Parathyroid adenoma (tissue), 2 donors: ENCODE data around the gene MUC22.
A peak's percentile ranks its signal among the peaks of the same experiment; 100 is the strongest.

Experiments
- H2AFZ ChIP-seq: fragments of 300-600 bp; sonication (generic); one replicate; pipeline ENCODE4 v1.7.0; 2017; ENCODE audit warnings: antibody characterized with exemption, mild to moderate bottlenecking
- H3K27ac ChIP-seq: fragments of 300-600 bp; sonication (generic); one replicate; pipeline ENCODE4 v1.7.0; 2017
- H3K27me3 ChIP-seq: fragments of 300-600 bp; sonication (generic); one replicate; pipeline ENCODE4 v1.7.0; 2017; ENCODE audit warnings: low read length; ENCODE audit not compliant: control insufficient read depth, insufficient read depth
- H3K36me3 ChIP-seq: fragments of 300-600 bp; sonication (generic); one replicate; pipeline ENCODE4 v1.7.0; 2017; ENCODE audit warnings: low read length; ENCODE audit not compliant: control insufficient read depth, insufficient read depth
- H3K4me1 ChIP-seq: fragments of 300-600 bp; sonication (generic); one replicate; pipeline ENCODE4 v1.7.0; 2017; ENCODE audit warnings: control low read depth
- H3K4me2 ChIP-seq: fragments of 300-600 bp; sonication (generic); one replicate; pipeline ENCODE4 v1.7.0; 2017; ENCODE audit warnings: low read length
- H3K4me3 ChIP-seq: fragments of 300-600 bp; sonication (generic); one replicate; pipeline ENCODE4 v1.7.0; 2017; ENCODE audit warnings: low read depth, low read length
- H3K79me2 ChIP-seq: fragments of 300-600 bp; sonication (generic); one replicate; pipeline ENCODE4 v1.7.0; 2017; ENCODE audit warnings: control low read depth
- H3K9ac ChIP-seq: fragments of 300-600 bp; sonication (generic); one replicate; pipeline ENCODE4 v1.7.0; 2017; ENCODE audit warnings: mild to moderate bottlenecking
- H3K9me3 ChIP-seq: fragments of 300-600 bp; sonication (generic); one replicate; pipeline ENCODE4 v1.7.0; 2017; ENCODE audit warnings: low read length; ENCODE audit not compliant: control insufficient read depth
- TF ChIP-seq, protein P1 (sequence below): fragments of 300-600 bp; sonication (generic); IDR thresholded peaks from one replicate; pipeline ENCODE4 v1.7.0; 2017; ENCODE audit warnings: antibody characterized with exemption, mild to moderate bottlenecking
- donor health status: primary hyperparathyroidism.

Gene MUC22

DNA sequence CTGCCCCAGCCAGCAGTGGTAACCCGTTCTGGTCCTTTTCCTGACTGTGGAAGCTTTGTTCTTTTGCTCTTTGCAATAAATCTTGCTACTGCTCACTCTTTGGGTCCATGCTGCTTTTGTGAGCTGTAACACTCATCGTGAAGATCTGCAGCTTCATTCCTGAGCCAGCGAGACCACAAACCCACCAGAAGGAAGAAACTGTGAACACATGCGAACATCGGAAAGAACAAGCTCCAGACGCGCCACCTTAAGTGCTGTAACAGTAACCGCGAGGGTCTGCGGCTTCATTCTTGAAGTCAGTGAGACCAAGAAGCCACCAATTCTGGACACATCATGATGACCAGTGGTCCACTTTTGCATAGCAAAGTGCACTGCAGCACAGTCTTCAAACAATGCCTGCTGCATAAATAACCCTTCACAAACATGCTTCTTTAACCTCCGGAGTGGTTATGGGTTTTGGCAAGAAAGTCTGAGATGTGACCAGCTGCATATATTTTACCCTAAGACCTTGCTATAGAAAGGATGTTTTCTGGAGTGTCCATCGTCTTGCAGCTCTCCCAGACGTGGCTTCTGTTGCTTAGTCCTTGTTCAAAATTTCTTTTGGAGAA is 8.9 kb upstream of the MUC22 start:
- TF ChIP-seq, protein P1, sequence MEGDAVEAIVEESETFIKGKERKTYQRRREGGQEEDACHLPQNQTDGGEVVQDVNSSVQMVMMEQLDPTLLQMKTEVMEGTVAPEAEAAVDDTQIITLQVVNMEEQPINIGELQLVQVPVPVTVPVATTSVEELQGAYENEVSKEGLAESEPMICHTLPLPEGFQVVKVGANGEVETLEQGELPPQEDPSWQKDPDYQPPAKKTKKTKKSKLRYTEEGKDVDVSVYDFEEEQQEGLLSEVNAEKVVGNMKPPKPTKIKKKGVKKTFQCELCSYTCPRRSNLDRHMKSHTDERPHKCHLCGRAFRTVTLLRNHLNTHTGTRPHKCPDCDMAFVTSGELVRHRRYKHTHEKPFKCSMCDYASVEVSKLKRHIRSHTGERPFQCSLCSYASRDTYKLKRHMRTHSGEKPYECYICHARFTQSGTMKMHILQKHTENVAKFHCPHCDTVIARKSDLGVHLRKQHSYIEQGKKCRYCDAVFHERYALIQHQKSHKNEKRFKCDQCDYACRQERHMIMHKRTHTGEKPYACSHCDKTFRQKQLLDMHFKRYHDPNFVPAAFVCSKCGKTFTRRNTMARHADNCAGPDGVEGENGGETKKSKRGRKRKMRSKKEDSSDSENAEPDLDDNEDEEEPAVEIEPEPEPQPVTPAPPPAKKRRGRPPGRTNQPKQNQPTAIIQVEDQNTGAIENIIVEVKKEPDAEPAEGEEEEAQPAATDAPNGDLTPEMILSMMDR = no peak
- Histone ChIP-seq H3K27ac (no peak overlapping the region), H3K36me3 (no peaks in the 10 kb centered on the region), H3K27me3 (no peaks in the 10 kb centered on the region), H3K9ac (no peak overlapping the region), H3K4me1 (no peaks in the 10 kb centered on the region), H3K79me2 (no peaks in the 10 kb centered on the region), H3K4me2 (no peak overlapping the region), H3K9me3 (no peaks in the 10 kb centered on the region), H2AFZ (no peak overlapping the region), H3K4me3 (no peak overlapping the region)

DNA sequence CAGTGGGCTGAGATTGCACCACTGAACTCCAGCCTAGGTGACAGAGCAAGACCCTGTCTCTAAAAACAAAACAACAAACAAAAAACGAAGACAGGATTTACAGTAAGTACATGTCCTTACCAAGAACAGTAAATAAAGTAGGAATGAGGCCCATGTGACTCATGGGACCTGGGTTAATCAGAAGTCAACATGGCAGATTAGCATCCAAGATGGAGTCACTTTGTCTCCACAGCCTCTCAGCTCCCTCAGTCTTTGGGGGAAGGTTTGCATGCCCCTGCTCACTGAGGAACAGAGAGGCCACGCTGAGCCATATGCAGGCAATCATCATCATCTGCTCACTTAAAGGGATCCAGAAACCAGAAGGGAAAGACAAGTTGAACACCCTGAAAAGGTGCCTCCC is 7.8 kb upstream of the MUC22 start:
- Histone ChIP-seq H3K9ac (no peak overlapping the region), H3K4me1 (no peaks in the 10 kb centered on the region), H3K27me3 (no peaks in the 10 kb centered on the region), H3K27ac (no peak overlapping the region), H3K4me2 (no peak overlapping the region), H3K4me3 (no peak overlapping the region), H3K9me3 (no peaks in the 10 kb centered on the region), H2AFZ (no peak overlapping the region), H3K79me2 (no peaks in the 10 kb centered on the region), H3K36me3 (no peaks in the 10 kb centered on the region)
- TF ChIP-seq, protein P1 = no peak

DNA sequence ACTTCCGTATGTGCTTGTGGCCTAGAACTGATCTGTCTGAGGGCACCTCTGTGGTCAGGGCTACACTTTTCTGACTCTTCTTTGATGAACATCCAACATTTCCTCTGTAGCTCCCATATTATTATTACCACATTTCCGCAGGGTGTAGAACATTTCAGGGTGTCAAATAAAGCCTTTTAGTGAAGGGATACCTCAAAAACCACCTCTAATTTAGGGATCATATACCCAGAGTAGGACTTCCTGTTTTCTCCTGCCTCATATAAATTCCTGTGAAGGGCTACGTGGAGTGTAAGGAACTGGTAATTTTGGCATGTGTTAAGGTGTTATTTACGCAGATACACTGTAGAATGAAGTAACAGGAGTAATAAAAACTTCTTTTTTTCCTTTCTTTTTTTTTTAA is 5.5 kb upstream of the MUC22 start:
- no peaks in the 10 kb centered on the region for H3K79me2 ChIP-seq
- peak overlapping the region; percentile 12 for H2AFZ ChIP-seq
- TF ChIP-seq, protein P1 = no peak
- no peak overlapping the region for H3K27ac ChIP-seq
- H3K36me3 ChIP-seq = no peaks in the 10 kb centered on the region
- no peak overlapping the region for H3K9ac ChIP-seq
- H3K4me2 ChIP-seq = no peak overlapping the region
- no peaks in the 10 kb centered on the region for H3K27me3 ChIP-seq
- H3K4me1 ChIP-seq = no peaks in the 10 kb centered on the region
- H3K9me3 ChIP-seq = no peaks in the 10 kb centered on the region
- H3K4me3 ChIP-seq = no peak overlapping the region

DNA sequence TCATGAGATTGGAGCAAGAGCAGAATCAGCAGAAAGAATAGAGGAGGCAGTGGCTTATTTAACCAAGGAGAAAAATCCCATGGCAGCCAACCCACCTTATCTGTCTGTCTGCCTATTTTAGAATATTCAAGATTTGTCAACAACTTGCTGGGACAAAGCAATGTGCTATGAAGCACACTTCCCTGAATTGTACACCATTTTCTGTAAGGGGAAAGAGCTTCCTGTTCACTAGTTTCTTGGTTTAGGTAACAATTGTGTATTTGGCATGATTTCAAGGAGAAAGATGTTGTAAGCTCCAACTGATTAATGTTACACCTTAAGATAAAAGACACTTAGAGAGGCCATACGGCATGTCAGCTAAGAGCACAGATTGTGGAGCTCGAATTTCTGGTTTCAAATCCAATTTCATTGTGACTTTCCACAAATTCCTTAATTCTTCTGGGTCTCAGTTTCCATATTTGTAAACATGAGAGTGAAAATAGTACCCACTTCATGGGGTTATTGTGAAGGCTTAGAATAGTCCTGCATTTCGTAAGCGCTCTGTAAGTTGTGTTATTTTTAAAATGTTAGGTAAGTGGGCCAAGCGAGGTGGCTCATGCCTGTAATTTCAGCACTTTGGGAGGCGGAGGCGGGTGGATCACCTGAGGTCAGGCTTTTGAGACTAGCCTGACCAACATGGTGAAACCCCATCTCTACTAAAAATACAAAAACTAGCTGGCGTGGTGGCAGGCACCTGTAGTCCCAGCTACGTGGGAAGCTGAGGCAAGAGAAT is 4.8 kb upstream of the MUC22 start:
- Histone ChIP-seq H3K4me2 (no peak overlapping the region), H3K4me3 (no peak overlapping the region), H3K36me3 (no peaks in the 10 kb centered on the region), H3K4me1 (no peaks in the 10 kb centered on the region), H2AFZ (no peak overlapping the region), H3K27ac (no peak overlapping the region), H3K27me3 (no peaks in the 10 kb centered on the region), H3K9ac (no peak overlapping the region), H3K9me3 (no peaks in the 10 kb centered on the region), H3K79me2 (no peaks in the 10 kb centered on the region)
- TF ChIP-seq, protein P1 = no peak

DNA sequence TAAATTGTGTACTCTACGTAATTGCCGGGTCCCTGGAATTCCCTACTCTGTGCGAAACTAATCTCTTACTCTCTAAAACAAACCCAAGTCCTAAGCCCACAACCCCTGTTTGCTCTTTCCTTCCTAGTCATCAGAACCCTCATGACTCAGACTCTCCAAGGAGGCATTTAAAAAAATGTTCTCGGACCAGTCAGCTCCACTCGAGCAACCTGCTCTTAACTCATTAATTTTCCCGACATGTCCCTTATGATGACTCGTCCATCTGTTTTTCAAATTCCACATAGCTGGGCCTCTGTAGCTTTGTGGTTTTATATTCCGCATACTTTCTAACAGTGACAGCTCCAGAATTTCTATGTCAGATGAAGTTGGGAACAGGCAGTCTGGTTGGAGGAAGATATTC is 2.6 kb upstream of the MUC22 start:
- H3K4me2 ChIP-seq = no peak overlapping the region
- no peaks in the 10 kb centered on the region for H3K36me3 ChIP-seq
- H3K4me3 ChIP-seq = no peak overlapping the region
- no peak overlapping the region for H3K9ac ChIP-seq
- no peaks in the 10 kb centered on the region for H3K9me3 ChIP-seq
- no peaks in the 10 kb centered on the region for H3K79me2 ChIP-seq
- no peak overlapping the region for H2AFZ ChIP-seq
- no peaks in the 10 kb centered on the region for H3K27me3 ChIP-seq
- H3K4me1 ChIP-seq = no peaks in the 10 kb centered on the region
- TF ChIP-seq, protein P1 = no peak
- no peak overlapping the region for H3K27ac ChIP-seq
